Measurements from ENCODE around the gene ANKRD60.

DNA sequence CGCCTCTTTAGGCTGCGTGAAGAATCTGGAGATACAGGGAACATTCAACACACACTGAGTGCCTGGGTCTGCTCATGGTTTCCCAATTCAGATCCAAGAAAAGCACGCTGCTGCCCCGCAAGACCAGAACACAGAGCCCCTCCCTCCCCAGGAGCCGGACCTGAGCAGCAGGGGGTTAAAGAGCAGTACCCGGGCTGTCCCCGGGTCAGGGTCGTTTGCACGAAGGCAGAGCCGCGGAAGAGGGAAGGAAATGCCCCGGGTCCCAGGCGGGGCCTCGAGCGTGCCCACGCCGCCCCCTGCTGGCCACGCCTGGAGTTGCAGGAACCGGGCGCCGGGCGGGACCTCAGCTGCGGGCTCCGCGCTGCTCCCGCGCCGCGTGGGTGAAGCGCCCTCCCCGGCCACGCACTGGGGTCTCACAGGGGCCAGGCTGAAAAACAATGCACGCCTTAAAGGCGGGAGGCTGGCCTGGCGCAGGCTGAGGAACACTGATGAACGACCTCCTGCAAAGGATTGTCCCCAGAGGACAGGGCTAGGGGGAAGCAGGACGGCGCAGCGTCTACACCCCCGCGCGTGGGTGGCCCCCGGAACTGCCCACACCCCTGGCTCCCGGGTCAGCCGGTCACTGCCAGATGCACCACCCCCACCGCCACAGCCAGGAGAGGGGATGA, 48.9 kb downstream of the ANKRD60 start:
- TF ChIP-seq, protein P1, sequence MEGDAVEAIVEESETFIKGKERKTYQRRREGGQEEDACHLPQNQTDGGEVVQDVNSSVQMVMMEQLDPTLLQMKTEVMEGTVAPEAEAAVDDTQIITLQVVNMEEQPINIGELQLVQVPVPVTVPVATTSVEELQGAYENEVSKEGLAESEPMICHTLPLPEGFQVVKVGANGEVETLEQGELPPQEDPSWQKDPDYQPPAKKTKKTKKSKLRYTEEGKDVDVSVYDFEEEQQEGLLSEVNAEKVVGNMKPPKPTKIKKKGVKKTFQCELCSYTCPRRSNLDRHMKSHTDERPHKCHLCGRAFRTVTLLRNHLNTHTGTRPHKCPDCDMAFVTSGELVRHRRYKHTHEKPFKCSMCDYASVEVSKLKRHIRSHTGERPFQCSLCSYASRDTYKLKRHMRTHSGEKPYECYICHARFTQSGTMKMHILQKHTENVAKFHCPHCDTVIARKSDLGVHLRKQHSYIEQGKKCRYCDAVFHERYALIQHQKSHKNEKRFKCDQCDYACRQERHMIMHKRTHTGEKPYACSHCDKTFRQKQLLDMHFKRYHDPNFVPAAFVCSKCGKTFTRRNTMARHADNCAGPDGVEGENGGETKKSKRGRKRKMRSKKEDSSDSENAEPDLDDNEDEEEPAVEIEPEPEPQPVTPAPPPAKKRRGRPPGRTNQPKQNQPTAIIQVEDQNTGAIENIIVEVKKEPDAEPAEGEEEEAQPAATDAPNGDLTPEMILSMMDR (conservative IDR thresholded peaks at IDR 0.05 in 1 of 2, IDR thresholded peaks at IDR 0.05 in 1 of 2; ENCODE audit: low read depth in 1 of 2, low read length in 2 of 2) = peak; percentile 70 to 97
- TF ChIP-seq EZH2 (IDR thresholded peaks at IDR 0.05; ENCODE audit: low read length, missing control alignments) = no peak

Measured in fibroblast of lung (primary cell).